NCI-H748 treated with DMSO at 0.1 percent for 48 hours (cell line): ENCODE data around the gene IMPDH1.

ENCODE experiments used
- DNase-seq: peaks from one replicate; lab custom pipeline; 2025; lab: John Stamatoyannopoulos, UW

IMPDH1 gene

DNA sequence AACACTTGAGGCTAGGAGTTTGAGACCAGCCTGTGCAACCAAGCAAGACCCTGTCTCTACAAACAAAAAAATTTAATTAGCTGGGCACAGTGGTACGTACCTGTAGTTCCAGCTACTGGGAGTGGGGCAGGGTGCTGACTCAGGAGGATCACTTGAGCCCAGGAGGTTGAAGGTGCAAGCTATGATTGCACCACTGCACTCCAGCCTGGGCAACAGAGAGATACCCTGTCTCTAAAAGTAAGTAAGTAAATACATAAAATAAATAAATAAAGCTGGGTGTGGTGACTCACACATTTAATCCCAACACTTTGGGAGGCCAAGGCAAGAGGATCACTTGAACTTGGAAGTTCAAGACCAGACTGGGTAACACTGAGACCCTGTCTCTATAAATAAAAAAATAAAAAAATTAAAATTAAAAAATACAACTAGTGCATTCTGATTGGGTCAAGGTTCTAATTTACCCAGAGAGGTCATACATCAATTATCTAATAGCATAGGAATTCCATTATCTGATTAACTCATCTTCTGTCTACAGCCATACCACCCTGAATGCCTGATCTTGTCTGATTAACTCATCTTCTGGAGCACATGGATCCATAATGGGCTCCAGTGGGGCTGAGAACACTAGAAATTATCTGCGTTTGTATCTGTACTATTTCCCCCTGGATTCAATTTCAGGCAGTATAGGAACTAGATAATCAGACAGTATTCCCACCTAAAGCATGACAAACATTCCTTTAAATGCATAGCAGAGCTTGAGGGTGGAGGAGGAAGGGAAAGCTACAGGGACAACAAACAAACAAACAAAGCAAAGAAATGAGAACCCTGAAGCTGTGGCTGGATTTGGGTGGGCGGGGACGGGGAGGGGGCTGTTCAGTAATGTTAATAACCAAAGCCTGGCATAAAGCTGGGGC lies 24.9 kb upstream of the IMPDH1 start:
- no peak for DNase-seq

DNA sequence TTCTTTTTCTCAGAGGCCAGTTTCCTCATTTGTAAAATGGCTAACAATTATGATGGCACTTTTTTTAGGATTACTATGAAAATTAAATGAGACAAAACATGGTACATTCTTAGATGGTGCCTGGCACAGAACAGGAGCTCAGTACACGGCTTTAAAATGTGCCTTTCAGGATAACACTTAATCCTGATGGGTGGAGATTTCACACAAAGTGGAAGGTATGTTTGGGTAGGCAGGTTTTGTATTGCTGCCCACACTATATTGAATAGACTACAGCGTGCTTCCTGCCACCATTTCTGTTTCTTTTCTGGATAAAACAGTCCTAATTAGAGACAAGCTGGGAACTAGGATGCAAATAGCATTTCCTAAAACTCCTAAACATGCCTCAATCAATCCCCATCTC lies 22.0 kb upstream of the IMPDH1 start:
- DNase-seq = no peak

DNA sequence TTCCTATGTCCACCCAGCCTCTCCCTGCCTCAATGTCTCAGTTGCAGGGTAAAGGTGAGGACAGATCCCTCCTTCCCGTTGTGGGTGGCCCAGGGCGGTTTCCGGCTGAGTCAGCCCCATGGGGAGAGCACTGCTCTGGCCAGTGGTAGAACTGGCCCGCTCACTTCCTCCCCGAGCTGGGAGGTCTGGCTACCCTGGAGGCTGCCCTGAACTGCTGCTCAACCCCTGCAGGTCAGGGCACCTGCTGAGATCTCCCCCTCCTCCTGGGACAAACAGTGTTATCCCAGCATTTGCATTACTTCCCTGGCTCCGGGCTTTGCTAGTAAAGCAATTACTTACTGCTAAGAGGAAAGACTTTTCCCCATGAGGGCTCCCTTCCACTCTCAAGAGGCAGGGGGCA lies 21.4 kb upstream of the IMPDH1 start:
- DNase-seq = no peak

DNA sequence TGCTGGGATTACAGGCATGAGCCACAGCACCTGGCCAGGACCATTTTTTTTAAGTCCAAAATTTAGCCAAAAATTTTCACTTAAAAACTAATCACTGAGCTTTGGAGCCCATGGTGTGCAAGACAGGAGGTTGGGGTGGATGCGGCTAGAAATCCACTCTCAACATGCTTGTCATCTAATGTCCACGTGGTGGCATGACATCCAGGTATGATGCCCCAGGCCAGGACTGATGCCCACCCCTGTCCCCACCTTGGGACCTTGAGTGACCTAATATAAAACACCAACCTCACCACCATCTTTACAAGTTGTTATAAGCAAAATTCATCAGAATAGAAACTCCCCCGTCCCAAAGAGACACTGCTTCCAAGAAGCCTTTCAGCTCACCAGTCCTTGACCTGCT lies 20.4 kb upstream of the IMPDH1 start:
- DNase-seq = no peak

DNA sequence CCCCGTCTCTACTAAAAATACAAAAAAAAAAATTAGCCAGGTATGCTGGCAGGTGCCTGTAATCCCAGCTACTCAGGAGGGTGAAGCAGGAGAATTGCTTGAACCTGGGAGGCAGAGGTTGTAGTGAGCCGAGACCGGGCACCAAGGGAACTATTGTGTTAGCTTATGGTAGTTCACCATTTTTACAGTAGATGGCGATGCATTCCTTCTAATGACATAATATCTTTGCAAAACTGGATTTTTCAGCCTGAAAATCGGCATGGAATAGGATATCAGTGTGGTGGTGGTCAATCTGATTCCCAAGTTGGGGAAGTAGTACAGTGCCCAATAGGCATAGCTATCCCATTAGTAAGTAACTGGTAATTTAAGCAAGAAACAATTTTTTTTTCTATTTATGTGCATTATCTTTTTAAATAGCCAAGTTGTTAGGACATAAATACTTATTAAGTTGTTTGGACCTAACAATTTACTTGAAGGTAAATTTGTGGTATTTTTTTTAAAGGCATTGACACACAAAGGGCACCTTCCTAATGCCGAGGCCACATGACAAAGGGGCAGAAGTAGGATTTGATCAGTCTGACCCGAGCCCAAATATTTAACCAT lies 17.6 kb upstream of the IMPDH1 start:
- DNase-seq = peak; percentile 65

DNA sequence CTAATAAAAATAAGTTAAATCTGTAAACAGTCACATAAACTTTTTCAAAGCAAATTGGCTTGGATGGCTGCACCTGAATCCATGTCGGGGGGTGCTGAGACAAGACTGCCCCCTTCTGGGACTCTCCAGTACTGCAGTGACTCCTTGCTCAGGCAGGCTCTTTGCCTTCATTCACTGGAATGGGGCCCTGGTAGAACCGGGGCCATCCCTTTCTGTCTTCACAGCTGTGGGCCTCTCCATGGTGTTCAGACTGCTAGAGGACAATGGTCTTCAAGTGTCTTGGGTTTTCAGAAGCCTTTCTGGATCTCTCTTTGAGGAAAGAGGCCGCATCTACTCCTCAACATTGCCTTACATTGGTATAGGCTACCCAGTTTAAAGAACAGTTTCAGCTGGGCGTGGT lies 16.1 kb upstream of the IMPDH1 start:
- DNase-seq = peak; percentile 31

DNA sequence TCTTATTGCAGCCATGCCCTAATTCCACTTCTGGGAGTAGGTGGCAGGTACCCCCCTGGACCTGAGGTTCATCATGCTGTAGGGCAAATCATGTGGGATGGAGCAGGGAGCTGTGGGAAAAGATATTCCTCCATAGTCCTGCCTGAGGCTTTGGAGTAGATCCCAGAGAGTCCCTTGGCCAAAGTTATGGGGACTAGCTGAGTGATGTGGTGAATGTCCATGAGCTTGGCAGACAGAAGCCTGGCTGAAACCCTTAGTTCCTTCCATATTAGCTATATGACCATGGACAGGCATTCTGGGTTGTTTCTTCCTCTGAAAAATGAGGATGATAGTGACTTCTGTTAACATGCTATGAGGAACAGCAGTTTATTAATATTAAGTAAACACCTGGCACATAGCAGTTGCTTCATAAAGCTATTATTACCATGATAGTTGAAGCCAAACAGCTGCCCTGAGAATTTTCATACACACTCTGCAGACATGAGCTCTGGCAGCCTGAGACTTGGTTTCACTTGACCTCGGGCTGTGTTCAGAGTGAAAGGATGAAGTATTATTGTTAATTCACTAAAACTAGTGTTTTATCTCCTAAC lies 15.0 kb upstream of the IMPDH1 start:
- no peak for DNase-seq

DNA sequence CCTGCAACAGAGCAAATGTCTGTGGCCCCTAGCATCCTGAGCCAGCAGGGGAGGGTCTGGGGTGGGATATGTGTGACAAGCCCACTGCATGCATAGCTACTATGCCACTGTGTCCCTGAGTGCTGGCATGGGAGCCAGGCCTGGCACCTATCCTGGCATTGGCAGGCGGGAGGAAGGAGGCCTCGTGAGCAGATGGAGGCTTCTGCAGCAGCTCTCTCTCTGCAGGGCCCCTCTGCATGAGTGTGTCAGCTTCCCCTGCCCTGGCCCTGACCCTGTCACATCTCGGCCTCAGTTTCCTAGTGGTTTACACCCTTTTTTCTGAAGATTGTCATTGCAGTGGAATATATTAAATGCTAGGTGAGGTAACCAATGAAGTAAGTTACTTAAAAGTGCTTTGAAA lies 13.1 kb upstream of the IMPDH1 start:
- DNase-seq = no peak

DNA sequence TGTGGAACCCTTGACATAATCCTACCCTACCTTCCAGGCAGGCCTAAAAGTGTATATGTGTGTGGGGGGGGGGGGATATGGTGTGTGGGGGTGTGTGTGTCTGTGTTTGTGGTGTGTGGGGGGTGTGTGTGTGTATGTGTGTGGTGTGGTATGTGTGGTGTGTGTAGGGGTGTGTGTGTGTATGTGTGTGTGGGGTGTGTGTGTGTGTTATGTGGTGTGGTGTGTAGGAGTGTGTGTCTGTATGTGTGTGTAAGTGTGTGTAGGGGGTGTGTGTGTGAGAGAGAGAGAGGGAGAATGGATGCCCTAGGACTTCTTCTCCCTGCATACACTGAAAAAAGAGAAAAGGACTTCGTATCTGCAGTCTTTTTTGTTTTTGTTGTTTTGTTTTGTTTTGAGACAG lies 12.3 kb upstream of the IMPDH1 start:
- DNase-seq = no peak

DNA sequence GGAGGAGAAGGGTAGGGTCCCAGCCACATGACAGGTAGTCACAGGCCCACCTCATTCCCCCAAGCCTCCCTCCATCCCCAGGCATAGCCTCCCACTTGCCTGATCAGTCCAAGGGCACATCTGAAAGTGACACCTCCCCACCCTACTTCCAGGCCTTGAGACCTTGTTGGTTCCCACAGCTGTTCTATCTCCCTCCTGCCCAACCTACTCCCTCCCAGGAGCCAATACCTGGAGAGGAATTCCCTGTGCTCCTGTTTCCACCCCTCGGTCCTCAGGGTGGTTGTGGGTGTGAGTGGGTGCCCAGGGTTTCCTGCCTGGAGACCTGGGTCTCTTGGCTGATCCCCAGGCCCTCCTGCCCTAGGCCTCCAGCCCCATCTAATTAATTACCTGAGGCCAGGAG lies 11.6 kb upstream of the IMPDH1 start:
- no peak for DNase-seq

DNA sequence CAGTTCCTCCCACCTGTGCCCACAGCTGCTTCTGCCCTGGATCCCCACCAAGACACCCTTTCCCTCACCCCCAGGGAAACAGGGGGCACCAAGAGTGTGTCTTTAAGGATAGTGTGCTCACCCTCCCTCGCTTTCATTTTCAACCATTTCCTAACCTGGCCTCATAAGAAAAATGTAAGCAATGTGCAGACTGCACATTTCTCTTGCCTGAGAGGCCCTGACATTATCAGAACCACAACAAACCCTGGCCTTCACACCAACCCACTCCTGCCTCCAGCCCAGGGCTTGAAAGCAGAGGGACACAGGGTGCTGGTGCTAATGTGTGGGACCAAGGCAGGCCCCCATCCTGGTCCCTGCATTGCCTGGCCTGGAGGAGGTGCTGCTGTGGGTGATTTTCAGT lies 11.0 kb upstream of the IMPDH1 start:
- DNase-seq = no peak

DNA sequence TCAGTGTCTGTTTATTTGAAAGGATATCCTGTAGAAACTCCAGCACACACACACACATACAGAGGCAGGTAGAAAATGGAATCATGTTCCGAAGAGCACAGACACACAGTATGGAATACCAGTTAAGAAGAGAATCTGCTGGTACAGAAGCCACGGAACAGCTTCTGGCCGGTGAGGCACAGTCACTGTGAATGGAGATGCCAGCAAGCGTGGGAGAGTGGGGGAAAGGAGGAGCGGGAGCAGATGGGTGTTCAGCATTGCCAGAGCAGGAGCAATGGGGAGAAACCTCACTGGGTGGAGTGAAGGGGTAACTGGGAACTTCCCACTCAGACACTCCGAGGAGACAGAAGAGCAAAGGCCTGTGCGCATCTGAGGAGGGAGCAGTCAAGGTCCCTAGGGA lies 9.5 kb upstream of the IMPDH1 start:
- no peak for DNase-seq

DNA sequence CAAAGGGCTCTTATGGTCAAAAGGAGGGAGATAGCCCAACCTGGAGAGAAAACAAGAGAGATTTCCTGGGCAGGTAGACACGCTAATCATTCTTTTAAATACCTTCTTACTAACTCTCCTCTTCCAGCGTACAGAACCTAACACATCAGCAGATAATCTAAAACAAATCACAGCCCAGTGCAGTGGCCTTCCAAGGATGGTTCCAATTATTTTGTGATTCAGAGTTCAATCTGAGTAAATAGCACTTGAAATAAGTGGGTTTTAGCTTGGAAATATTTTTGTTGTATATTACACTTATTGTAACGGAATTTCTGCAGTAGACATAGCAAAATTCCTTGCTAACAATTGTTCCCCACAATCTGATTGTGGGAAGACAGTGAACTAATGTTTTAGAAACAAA lies 7.3 kb upstream of the IMPDH1 start:
- no peak for DNase-seq

DNA sequence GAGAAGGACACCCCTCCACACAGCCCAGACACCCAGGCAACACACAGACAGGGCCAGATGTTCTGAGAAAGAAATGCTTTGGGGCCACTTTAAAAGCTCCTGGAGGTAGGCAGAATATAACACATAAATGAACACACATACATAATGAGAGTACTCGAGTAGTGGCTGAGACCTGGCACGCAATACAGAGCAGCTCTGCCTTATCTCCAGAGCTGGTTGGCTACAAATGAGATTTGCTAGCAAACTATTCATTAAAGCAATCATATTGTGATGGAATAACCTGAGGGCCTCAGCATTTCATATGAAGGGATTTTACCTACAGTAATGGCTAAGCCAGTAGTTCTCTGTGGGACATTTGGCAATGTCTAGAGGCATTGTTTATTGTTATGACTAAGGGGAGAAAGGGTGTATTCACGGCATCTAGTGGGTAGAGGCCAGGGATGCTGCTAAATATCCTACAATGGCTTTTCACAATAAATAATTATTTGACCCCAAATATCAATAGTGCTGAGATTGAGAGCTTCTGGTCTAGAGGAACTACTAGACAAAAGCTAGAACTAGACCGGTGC lies 5.5 kb upstream of the IMPDH1 start:
- DNase-seq = no peak

DNA sequence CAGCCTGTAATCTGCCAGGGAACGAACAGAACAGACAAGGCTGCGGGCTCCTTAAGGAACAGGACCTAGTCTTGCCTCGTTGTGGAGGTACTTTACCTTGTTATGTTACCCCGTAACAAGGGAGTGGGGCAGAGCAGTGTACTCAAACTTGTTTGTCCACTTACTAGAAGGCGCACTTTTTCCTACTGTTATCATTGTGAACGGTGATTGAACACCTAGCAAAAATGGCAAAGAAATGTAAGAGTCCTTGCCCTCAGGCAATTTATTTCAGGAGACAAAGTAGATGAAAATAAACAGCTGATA lies 620 bp upstream of the IMPDH1 start:
- DNase-seq = no peak

DNA sequence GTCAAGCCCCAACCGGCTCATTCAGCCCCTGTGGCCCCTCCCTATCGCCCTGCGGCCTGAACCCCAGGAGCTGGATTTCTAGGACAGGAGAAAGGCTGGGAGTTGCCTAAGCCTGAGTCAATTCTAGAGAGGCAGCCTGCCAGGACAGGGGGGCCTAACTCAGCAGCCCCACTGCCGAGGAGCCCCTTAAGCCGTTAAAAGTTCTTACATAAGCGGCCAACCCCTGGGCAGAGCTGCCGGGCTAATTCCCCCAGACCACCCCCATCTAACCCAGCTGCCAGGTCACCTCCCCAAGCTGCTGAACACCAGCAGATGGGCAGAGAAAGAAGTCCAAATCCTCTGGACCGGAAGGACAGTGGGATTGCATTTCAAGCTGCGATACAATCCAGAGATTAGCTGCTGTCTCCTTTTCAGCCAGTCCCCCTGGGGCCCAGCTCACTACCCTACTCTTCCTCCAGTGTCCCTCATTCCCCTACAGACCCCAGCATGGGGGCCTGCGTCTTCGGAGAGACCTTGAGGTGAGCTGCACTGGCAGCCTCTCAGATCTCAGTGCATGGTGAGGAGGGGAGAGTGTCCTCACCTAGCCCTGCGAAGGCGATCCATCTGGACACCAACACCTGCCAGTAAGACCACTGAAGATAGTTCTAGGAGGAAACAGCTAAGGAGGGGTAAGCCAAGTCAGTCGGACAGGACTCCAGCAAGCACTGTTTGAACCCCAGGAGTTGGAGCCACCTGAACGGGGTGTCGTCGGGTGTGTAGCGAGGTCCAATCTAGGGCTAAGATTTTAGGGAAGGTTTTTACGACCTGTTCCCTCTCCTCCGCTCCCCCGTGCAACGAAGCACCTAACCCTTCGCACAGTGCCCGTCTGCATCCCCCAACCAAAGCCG lies 830 bp downstream of the IMPDH1 start:
- no peak for DNase-seq

DNA sequence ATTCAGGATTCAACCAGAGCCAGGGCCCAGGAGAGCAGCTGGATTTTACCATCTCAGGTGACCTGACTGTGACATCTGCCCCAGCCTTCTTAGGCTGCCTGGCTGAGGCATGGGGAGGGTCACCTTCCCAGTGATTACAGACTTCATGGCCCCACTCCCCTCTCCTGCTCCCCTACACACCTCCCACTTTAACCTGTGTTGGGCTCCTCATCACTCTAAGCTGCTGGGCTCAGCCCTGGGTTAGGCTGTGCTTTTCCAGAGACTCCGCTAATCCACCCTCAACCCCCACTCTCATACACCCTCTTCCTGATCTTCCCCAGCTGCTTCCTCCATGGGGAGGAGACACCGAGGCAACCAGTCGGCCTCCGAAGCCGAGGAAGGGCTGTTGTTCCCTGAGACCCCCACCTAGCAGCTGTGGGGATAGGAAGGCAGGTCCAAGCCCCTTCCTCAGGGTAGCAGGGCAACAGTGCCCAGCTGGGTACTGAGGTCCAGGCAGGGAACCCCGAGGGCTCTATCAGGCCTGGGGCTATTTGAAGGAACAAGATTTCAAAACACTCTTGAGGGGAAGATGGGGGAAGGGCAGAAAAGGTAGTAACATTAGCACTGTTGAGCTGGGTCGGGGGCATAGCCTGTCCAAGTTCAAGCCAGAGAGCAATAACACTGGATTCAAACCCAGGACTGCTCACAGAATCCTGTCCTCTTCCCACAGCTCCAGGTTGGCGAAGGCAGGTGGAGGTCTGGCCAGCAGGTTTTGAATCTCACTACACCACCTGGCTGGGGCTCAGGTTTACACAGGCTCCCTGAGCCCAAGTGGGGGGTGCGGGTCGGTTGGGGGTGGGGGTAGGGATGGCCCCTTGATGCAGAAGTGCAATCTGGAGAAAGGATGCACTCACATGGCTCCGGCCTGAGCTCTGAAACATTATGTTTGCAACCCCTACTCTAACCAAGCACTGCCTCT lies 1.8 kb downstream of the IMPDH1 start:
- no peak for DNase-seq

DNA sequence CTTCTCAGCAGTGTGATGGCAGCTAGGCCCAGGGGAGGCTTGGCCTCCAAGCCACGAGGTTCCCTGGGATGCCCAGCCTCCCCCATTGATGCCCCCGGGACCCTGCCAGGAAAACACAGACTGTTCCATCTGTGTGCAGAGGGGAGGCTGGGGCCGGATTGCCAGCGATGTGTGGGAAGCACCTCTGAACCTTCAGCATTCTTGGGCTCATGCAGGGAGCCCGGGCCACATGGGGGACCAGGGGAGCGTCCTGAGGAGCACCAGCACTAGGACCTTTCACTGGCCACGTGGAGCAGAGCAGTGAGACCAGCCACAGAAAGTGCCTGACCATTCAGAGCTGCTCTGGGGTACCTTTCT lies 2.6 kb downstream of the IMPDH1 start:
- no peak for DNase-seq

DNA sequence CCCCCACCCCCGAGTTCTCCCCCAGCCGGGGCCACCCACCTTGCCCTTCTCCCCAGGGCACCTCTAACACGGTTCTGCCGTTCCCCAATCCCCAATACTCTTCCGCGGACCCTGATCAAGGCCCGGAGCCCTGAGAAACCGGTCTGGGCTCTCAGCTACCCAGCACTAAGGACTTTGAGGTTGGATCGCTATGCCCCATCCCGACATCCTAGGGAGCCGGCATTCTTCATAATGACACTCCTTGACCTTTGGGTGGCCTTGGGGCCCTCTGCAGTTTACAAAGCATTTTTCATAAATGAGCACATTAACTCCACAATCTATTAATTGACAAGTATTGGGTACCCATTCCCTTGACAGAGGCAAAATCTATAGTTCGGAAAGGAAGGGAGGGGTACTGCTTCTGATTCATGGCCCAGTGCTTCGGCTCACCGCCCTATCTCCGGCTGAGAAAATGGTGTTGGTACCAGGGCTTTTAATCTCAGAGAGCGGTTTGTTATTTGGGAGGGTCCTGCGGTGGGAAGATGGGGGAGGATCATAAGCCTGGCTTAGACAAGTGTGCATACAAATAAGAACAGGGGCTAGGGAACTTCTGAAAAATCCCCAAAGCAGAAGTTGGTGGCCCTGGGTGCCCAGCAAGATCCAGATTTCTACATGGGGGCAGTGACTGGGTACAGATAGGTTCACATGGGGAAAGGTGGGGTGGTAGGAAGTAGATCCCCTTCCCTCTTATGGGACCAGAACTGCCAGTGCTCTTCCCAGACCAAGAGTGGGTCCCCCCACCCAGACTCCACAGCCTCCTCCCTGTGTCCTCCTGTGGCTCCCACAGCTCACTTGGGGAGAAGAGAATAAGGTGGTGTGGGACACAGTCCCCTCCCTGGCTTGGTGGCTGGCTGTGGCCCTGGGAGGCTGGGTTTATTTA lies 3.2 kb downstream of the IMPDH1 start:
- DNase-seq = no peak
